Hematopoietic multipotent progenitor cell treated with erythropoietin and hydrocortisone succinate and interleukin-3 and kit ligand, for 4 days (in vitro differentiated cells): ENCODE data around the gene OPN1MW.
"Not testable (repeated sequence)": the region's sequence is repeated elsewhere in the genome, so short reads cannot be mapped to it uniquely, and the experiment has no call there.

Experiments
- DNase-seq: peaks from one replicate; pipeline ENCODE4 v3.0.0-alpha.2; 2015

The OPN1MW gene

DNA sequence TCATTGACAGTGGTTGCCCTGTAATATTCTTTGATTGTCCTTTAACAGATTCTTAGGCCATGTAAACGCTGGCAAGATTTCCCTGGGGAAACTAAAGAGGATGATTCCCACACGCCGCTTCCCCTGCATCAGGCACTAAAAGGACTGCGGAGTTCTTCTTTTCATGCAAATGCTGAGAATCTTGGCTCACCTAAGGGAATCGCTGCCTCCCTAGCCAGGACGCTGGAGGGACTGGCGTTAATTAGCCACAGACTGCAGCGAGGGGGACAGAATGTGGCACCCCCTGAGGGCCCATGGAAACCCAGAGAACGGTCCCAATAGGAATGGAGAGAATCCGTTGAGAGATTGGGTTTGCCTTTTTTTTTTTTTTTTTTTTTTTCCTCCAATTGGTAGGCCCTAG, 29.1 kb downstream of the OPN1MW start:
- not testable (repeated sequence) for DNase-seq

DNA sequence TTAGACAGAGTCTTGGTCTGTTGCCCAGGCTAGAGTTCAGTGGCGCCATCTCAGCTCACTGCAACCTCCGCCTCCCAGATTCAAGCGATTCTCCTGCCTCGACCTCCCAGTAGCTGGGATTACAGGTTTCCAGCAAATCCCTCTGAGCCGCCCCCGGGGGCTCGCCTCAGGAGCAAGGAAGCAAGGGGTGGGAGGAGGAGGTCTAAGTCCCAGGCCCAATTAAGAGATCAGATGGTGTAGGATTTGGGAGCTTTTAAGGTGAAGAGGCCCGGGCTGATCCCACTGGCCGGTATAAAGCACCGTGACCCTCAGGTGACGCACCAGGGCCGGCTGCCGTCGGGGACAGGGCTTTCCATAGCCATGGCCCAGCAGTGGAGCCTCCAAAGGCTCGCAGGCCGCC, 37.1 kb downstream of the OPN1MW start, which contains the start of gene OPN1MW2:
TSS of gene OPN1MW2 (plus strand) at position 301 of the 400 bp plus-strand sequence. CDS start at position 361, 60 bp downstream.
- not testable (repeated sequence) for DNase-seq

DNA sequence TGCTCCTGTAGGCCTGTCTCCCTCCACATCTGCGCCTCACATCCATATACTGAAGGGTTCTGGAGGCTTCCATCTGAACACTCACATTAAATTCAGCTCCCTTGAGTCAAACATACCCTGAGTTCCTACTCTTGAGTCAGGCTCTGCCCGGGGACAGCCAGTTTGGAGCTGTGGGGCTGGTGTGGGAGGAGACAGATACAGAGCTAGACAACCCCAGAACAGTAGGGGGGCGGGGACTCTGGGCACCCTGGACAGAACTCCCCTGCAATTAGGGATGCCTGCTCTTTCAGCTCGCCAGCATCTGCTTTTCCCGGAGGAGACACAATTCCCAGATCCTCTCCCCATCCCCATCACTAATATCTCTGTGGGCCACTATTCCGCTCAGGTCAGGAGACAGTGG, 42.9 kb downstream of the OPN1MW start:
- not testable (repeated sequence) for DNase-seq

DNA sequence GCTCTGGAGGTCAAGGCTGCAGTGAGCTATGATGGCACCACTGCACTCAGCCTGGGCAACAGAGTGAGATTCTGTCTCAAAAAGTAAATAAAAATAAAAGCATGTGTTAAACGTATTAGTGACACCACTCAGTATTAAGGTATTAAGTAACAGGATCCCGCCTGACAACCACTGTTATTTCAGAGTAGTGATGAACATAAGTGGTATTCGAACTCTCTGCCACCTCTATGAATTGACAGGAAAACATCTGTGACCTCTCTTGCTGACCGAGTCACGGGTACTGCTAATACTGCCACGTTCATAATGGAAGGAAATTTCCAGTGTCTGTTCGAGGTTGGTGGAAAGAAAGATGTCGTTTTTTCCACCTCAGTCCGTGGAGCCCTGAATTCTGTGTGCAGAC, 44.3 kb downstream of the OPN1MW start:
- not testable (repeated sequence) for DNase-seq

DNA sequence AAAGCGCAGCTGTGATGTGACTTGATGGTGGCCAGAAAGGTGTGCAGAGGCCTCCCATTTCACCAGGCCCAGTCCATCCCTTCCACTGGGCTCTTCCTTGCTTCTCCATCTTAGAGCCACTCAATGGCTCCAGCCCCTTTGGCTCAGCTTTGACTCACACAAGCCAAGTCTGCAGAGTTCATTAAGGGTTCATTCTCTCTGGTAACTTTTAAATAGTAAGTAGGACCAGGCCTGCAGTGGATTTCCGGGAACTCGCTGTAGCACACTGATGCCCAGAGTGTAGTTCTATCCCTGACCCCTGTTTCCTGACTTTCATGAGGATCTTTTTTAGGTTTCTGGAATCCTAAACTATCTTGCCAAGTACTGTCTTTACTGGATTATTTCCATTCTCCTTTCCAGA, 49.0 kb downstream of the OPN1MW start:
- not testable (repeated sequence) for DNase-seq

DNA sequence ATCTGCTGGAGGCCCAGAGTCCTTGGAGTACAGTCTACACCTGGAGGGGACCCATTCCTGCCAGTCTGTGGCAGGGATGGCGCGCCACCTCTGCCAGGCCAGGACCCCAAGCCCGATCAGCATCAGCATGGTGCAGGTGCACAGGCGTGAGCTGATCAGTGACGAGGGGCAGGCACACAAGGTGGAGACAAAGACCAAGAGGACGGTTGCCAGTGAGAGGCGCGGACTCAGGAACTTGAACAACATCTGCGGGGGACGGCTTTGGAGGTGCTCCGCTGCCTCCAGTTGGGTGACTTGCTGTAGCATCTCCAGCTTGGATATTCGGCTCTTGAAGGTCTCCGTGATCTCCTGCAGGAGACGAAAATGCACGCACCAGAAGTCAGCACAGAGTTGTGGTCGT, 51.2 kb downstream of the OPN1MW start:
- not testable (repeated sequence) for DNase-seq

DNA sequence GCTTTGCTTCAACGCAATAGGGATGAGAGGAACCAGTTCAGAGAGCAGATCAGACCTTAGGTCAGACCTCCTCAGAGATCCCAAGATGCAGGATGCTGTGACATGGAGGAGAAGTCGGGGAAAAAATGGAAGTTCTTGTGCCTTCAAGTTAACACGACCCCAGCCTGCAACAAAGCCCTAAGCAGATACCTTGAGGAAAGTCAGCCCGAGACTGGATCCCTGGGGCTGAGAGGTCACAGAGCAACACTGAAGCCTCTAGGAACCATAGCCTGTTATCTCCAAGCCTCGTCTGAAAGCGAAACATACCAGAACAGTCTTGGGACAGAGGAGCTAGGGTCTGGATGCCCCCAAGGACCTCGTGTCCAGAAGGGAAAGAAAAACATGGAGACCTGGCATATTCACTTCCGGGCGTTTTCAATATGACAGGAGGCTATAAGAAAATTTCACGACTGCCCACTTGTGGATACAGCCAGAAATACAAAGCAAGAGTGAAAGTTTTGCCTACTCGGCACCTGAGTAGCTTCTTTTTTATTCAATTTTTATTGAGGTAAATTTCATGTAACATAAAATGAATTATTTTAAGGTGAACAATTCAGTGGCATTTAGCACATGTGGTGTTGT, 56.7 kb downstream of the OPN1MW start:
- not testable (repeated sequence) for DNase-seq

DNA sequence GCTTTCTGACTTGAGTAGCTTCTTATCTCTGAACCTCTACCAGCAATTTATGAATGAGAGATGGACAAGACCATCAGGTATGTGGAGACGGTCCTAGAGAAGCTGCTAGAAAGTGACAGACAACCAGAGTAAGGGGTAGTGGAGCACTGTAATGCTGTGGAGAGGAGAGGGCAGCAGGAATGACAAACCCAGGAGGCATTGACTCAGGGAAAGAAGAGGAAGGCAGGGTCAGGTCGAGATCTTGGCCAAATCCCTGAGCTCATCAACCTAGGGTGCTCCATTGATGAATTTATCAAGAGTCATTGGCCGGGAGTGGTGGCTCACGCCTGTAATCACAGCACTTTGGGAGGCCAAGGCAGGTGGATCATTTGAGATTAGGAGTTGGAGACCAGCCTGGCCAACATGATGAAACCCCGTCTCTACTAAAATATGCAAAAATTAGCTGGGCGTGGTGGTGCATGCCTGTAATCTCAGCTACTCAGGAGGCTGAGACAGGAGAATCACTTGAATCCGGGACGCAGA, 57.6 kb downstream of the OPN1MW start:
- DNase-seq = not testable (repeated sequence)
